ENCODE data around the gene RET. TPM values are rescaled to one million over a fixed set of nuclear protein-coding genes. Genes with fewer than 3 reads are reported as not detected.

RET gene
- total and polyA plus RNA-seq, 2 of the 13 experiments (the other 11 are each of a cell fraction or from before 2014, with no cell fraction given), result 0.02 TPM; not detected in 1

GRCh38 chr10:43105102-43105955 is 28.5 kb downstream of the RET start (continued):
- TF ChIP-seq ZBTB44 (CRISPR knock-in tag; IDR thresholded peaks at IDR 0.05) (no peak), ZFYVE20 (CRISPR knock-in tag; IDR thresholded peaks at IDR 0.05; ENCODE audit: borderline replicate concordance, low read depth) (0 out of 2 replicates have a peak, but pooled peaks have one; percentile 16), LBX2 (CRISPR knock-in tag; IDR thresholded peaks at IDR 0.05; ENCODE audit: borderline replicate concordance) (no peak), ZNF710 (CRISPR knock-in tag; IDR thresholded peaks at IDR 0.05; ENCODE audit: borderline replicate concordance) (no peak), GPBP1L1 (CRISPR knock-in tag; IDR thresholded peaks at IDR 0.05) (no peak), UBTF (CRISPR knock-in tag; IDR thresholded peaks at IDR 0.05) (no peak; the same call in 1 of the 2 replicates), NCOA5 (CRISPR knock-in tag; IDR thresholded peaks at IDR 0.05) (no peak), CBFB (CRISPR knock-in tag; IDR thresholded peaks at IDR 0.05) (0 out of 2 replicates have a peak, but pooled peaks have one; percentile 28), TBX2 (CRISPR knock-in tag; IDR thresholded peaks at IDR 0.05; ENCODE audit: borderline replicate concordance) (peak; percentile 38; the same call in 1 of the 2 replicates), TAF15 (IDR thresholded peaks at IDR 0.05; ENCODE audit: low read depth, low read length, poor library complexity, severe bottlenecking) (peak; percentile 36), XRCC5 (optimal IDR thresholded peaks at IDR 0.05; ENCODE audit: low read length) (peak; percentile 77), KLF16 (CRISPR knock-in tag; IDR thresholded peaks at IDR 0.05) (no peak), HMGXB4 (CRISPR knock-in tag; IDR thresholded peaks at IDR 0.05; ENCODE audit: borderline replicate concordance in 1 of 2, low read depth in 1 of 2) (peak in 1 of 2 experiments; percentile 65; a peak in 1 of 4 replicates), HMG20A (CRISPR knock-in tag; IDR thresholded peaks at IDR 0.05; ENCODE audit: borderline replicate concordance) (no peak), ISL2 (CRISPR knock-in tag; IDR thresholded peaks at IDR 0.05) (0 out of 2 replicates have a peak, but pooled peaks have one; percentile 39), ZFP36 (IDR thresholded peaks at IDR 0.05; ENCODE audit: borderline replicate concordance, low read depth, low read length, partially characterized antibody) (no peak), NRL (CRISPR knock-in tag; IDR thresholded peaks at IDR 0.05; ENCODE audit: borderline replicate concordance) (no peak)

Measured in HepG2 (cell line).